Activated naive CD8-positive, alpha-beta T cell treated with anti-CD3 and anti-CD28 coated beads for 36 hours (primary cell): ENCODE data around the gene WASF3. TPM values are rescaled to one million over a fixed set of nuclear protein-coding genes. Genes with fewer than 3 reads are reported as not detected.
"Not testable (repeated sequence)": the region's sequence is repeated elsewhere in the genome, so short reads cannot be mapped to it uniquely, and the experiment has no call there.

Source experiments
- DNase-seq: peaks from one replicate; pipeline ENCODE4 v3.0.0; 2021
- H3K27ac Mint-ChIP-seq: one replicate; pipeline ENCODE4 v1.8.0; 2022; ENCODE audit warnings: mild to moderate bottlenecking, moderate library complexity, mixed read lengths
- H3K27me3 Mint-ChIP-seq: one replicate; pipeline ENCODE4 v1.8.0; 2022; ENCODE audit warnings: mild to moderate bottlenecking, mixed read lengths
- H3K36me3 Mint-ChIP-seq: one replicate; pipeline ENCODE4 v1.8.0; 2021; ENCODE audit warnings: mild to moderate bottlenecking, mixed read lengths
- H3K4me1 Mint-ChIP-seq: one replicate; pipeline ENCODE4 v1.8.0; 2021; ENCODE audit warnings: mixed read lengths
- H3K4me3 Mint-ChIP-seq: one replicate; pipeline ENCODE4 v1.8.0; 2022; ENCODE audit warnings: mild to moderate bottlenecking, moderate library complexity, mixed read lengths
- H3K9me3 Mint-ChIP-seq: one replicate; pipeline ENCODE4 v1.8.0; 2022; ENCODE audit warnings: mixed read lengths
- total RNA-seq, 2 experiments: library from RNA; stranded (reverse); gene quantifications; one replicate each; pipeline ENCODE4 v1.2.3, GENCODE V29; 2021

The WASF3 gene
- total RNA-seq, 2 experiments from 2014 or later: 0.22 to 0.37 TPM

GRCh38 chr13:26621731-26622401, 64.4 kb downstream of the WASF3 start:
- Mint-ChIP-seq H3K36me3 (peaks cover 4% of the 10 kb centered on the region), H3K27me3 (peaks cover 41% of the 10 kb centered on the region), H3K4me3 (no peak overlapping the region), H3K9me3 (peaks cover 13% of the 10 kb centered on the region), H3K4me1 (peaks cover 4% of the 10 kb centered on the region), H3K27ac (no peak overlapping the region)
- no peak for DNase-seq

GRCh38 chr13:26623125-26623524, 65.6 kb downstream of the WASF3 start:
- no peak overlapping the region for H3K4me3 Mint-ChIP-seq
- H3K27me3 Mint-ChIP-seq: peaks cover 35% of the 10 kb centered on the region
- peaks cover 4% of the 10 kb centered on the region for H3K4me1 Mint-ChIP-seq
- peaks cover 4% of the 10 kb centered on the region for H3K36me3 Mint-ChIP-seq
- no peak for DNase-seq
- H3K9me3 Mint-ChIP-seq: peaks cover 13% of the 10 kb centered on the region
- H3K27ac Mint-ChIP-seq: no peak overlapping the region

GRCh38 chr13:26624572-26624971, 67.1 kb downstream of the WASF3 start:
- no peak for DNase-seq
- Mint-ChIP-seq H3K27ac (no peak overlapping the region), H3K4me1 (no peaks in the 10 kb centered on the region), H3K4me3 (no peak overlapping the region), H3K27me3 (peaks cover 32% of the 10 kb centered on the region), H3K36me3 (peaks cover 4% of the 10 kb centered on the region), H3K9me3 (peaks cover 13% of the 10 kb centered on the region)

- Mint-ChIP-seq H3K9me3 (peaks cover 13% of the 10 kb centered on the region), H3K36me3 (peaks cover 4% of the 10 kb centered on the region), H3K4me3 (no peak overlapping the region), H3K4me1 (no peaks in the 10 kb centered on the region), H3K27me3 (peaks cover 21% of the 10 kb centered on the region), H3K27ac (no peak overlapping the region)
- no peak for DNase-seq
Observed at GRCh38 chr13:26626271-26626670, 68.8 kb downstream of the WASF3 start.

- no peak for DNase-seq
- Mint-ChIP-seq H3K4me3 (no peak overlapping the region), H3K27ac (no peak overlapping the region), H3K9me3 (peaks cover 16% of the 10 kb centered on the region), H3K27me3 (peaks cover 10% of the 10 kb centered on the region), H3K36me3 (no peaks in the 10 kb centered on the region), H3K4me1 (no peaks in the 10 kb centered on the region)
Observed at GRCh38 chr13:26628706-26629105, 71.2 kb downstream of the WASF3 start.

GRCh38 chr13:26629260-26629825, 71.9 kb downstream of the WASF3 start:
- Mint-ChIP-seq H3K9me3 (peaks cover 10% of the 10 kb centered on the region), H3K27me3 (peaks cover 10% of the 10 kb centered on the region), H3K4me3 (no peak overlapping the region), H3K27ac (no peak overlapping the region), H3K36me3 (no peaks in the 10 kb centered on the region), H3K4me1 (no peaks in the 10 kb centered on the region)
- no peak for DNase-seq

GRCh38 chr13:26635634-26636033, 78.2 kb downstream of the WASF3 start:
- H3K4me3 Mint-ChIP-seq, DNase-seq, H3K4me1 Mint-ChIP-seq, H3K9me3 Mint-ChIP-seq, H3K27ac Mint-ChIP-seq, H3K36me3 Mint-ChIP-seq: not testable (repeated sequence)
- peaks cover 15% of the 10 kb centered on the region for H3K27me3 Mint-ChIP-seq

- H3K9me3 Mint-ChIP-seq, DNase-seq, H3K4me3 Mint-ChIP-seq, H3K36me3 Mint-ChIP-seq, H3K27ac Mint-ChIP-seq, H3K4me1 Mint-ChIP-seq: not testable (repeated sequence)
- H3K27me3 Mint-ChIP-seq: peaks cover 15% of the 10 kb centered on the region
Observed at GRCh38 chr13:26636073-26636472, 78.6 kb downstream of the WASF3 start.

- H3K9me3 Mint-ChIP-seq: peaks cover 12% of the 10 kb centered on the region
- peaks cover 6% of the 10 kb centered on the region for H3K36me3 Mint-ChIP-seq
- H3K27me3 Mint-ChIP-seq: peaks cover 19% of the 10 kb centered on the region
- DNase-seq: no peak
- H3K4me3 Mint-ChIP-seq: no peak overlapping the region
- no peaks in the 10 kb centered on the region for H3K4me1 Mint-ChIP-seq
- no peak overlapping the region for H3K27ac Mint-ChIP-seq
Observed at GRCh38 chr13:26646603-26647002, 89.1 kb downstream of the WASF3 start.

GRCh38 chr13:26651234-26651633, 93.8 kb downstream of the WASF3 start:
- H3K9me3 Mint-ChIP-seq: peaks cover 14% of the 10 kb centered on the region
- H3K4me3 Mint-ChIP-seq: no peak overlapping the region
- DNase-seq: no peak
- peaks cover 10% of the 10 kb centered on the region for H3K27me3 Mint-ChIP-seq
- H3K4me1 Mint-ChIP-seq: no peaks in the 10 kb centered on the region
- no peak overlapping the region for H3K27ac Mint-ChIP-seq
- peaks cover 6% of the 10 kb centered on the region for H3K36me3 Mint-ChIP-seq

GRCh38 chr13:26653310-26653709, 95.8 kb downstream of the WASF3 start:
- Mint-ChIP-seq H3K4me3 (no peak overlapping the region), H3K27me3 (no peaks in the 10 kb centered on the region)

GRCh38 chr13:26653842-26654241, 96.4 kb downstream of the WASF3 start:
- Mint-ChIP-seq H3K36me3 (peaks cover 6% of the 10 kb centered on the region), H3K27me3 (no peaks in the 10 kb centered on the region), H3K27ac (no peak overlapping the region), H3K4me3 (no peak overlapping the region), H3K4me1 (no peaks in the 10 kb centered on the region), H3K9me3 (peaks cover 14% of the 10 kb centered on the region)
- DNase-seq: no peak

More at GRCh38 chr13:26653310-26653709, 95.8 kb downstream of the WASF3 start:
- DNase-seq: no peak
- peaks cover 6% of the 10 kb centered on the region for H3K36me3 Mint-ChIP-seq
- peaks cover 14% of the 10 kb centered on the region for H3K9me3 Mint-ChIP-seq
- no peaks in the 10 kb centered on the region for H3K4me1 Mint-ChIP-seq
- H3K27ac Mint-ChIP-seq: no peak overlapping the region

GRCh38 chr13:26656919-26657318, 99.4 kb downstream of the WASF3 start:
- H3K4me1 Mint-ChIP-seq: no peaks in the 10 kb centered on the region
- H3K9me3 Mint-ChIP-seq: no peaks in the 10 kb centered on the region
- H3K27me3 Mint-ChIP-seq: peaks cover 4% of the 10 kb centered on the region
- DNase-seq: no peak
- H3K27ac Mint-ChIP-seq: no peak overlapping the region
- H3K36me3 Mint-ChIP-seq: no peaks in the 10 kb centered on the region
- H3K4me3 Mint-ChIP-seq: no peak overlapping the region

GRCh38 chr13:26658448-26659385, 101.2 kb downstream of the WASF3 start:
- H3K4me3 Mint-ChIP-seq: no peak overlapping the region
- no peaks in the 10 kb centered on the region for H3K4me1 Mint-ChIP-seq
- DNase-seq: no peak
- no peaks in the 10 kb centered on the region for H3K9me3 Mint-ChIP-seq
- no peak overlapping the region for H3K27ac Mint-ChIP-seq
- H3K27me3 Mint-ChIP-seq: peaks cover 4% of the 10 kb centered on the region
- no peaks in the 10 kb centered on the region for H3K36me3 Mint-ChIP-seq

- no peaks in the 10 kb centered on the region for H3K36me3 Mint-ChIP-seq
- H3K27me3 Mint-ChIP-seq: peaks cover 4% of the 10 kb centered on the region
- no peaks in the 10 kb centered on the region for H3K9me3 Mint-ChIP-seq
- H3K4me1 Mint-ChIP-seq: no peaks in the 10 kb centered on the region
- no peak overlapping the region for H3K27ac Mint-ChIP-seq
- DNase-seq: no peak
- no peak overlapping the region for H3K4me3 Mint-ChIP-seq
Observed at GRCh38 chr13:26660185-26660584, 102.7 kb downstream of the WASF3 start.
